ENCODE results near the gene STK10. TPM values are rescaled to one million over a fixed set of nuclear protein-coding genes. Genes with fewer than 3 reads are reported as not detected.
"Not testable (repeated sequence)": the region's sequence is repeated elsewhere in the genome, so short reads cannot be mapped to it uniquely, and the experiment has no call there.

The STK10 gene
- total RNA-seq, 1 donor from 2014 or later = 14.5 TPM

DNA sequence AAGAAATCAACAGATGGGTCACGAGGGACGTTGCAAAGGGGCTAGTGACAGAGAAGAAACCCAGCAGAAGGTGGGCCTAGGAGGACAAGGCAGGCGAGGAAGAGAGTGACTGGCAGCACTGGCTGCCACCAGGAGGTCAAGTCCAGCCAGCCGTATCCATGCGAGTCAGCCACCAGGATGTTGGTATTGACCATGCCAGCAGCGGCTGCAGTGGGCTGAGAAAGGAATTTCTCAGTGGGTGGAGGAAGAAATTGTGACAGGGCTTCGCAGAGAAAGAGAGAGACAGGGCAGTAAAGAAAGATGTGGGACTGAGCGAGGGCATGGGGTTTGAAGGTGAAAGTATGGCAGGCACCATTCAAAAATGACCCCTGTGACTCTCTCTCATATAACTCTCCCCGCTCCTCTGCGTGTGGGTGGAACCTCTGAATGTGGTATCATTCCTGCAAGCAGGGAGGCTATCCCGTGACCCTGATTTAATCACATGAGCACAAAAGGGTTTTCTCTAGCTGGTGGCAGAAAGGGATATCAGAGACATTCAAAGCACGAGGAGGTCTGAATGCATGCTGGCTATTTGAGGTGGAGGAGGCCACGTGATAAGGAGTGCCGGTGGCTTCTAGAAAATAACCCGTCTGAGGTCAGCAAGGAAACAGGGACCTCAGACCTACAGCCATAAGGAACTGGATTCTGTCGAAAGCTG lies 136.2 kb downstream of the STK10 start:
- DNase-seq = no peak

DNA sequence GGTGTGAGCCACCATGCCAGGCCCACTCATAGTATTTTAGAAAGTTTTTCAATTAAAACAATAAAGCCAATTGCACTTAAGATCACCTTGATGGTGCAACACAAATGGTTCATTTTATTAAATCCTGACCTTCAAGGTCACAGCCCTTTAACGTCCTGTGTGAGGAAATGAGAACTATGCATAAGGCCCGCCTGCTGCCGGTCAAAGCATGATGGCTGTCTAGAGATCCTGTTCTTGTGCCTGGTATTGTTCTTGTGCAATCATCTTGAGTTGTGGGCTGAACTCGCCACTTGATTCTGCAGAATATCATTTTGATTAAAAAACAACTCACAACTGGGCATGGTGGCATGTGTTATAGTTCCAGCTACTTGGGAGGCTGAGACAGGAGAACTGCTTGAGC lies 137.9 kb downstream of the STK10 start:
- no peak for DNase-seq

DNA sequence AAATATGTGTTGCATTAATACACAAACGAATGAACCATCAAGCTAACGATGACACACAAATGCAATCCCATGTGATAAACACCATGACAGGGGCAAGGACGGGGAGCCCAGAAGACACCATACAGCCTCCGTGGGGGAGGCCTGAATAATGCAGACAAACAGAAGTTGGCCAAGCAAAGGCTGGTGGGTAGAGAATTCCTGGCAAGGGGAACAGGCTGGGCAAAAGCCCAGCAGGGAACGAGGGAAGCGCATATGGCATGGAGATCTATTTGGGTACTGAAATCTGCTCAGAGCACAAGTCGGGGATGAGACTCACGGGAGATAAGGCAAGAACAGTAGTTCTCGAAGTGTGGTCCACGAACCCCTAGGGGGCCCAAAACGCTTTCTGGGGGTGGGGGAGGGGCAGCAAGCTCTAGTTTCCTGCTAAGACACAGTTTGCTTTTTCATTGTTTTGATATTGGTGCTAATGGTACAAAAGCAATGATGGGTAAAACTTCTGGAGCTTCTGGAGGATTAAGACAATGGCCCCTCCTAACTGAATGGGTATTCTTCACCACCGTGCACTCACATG lies 138.7 kb downstream of the STK10 start:
- no peak for DNase-seq

- no peak for DNase-seq
These were observed 139.4 kb downstream of the STK10 start for GRCh38 chr5:172048539-172049101.

- no peak for DNase-seq
These were observed 139.9 kb downstream of the STK10 start for GRCh38 chr5:172048170-172048422.

- no peak for DNase-seq
These were observed 141.4 kb downstream of the STK10 start for GRCh38 chr5:172046593-172046992.

- no peak for DNase-seq
These were observed 142.8 kb downstream of the STK10 start for GRCh38 chr5:172045315-172045632.

GRCh38 chr5:172044631-172045314 lies 143.3 kb downstream of the STK10 start:
- no peak for DNase-seq

GRCh38 chr5:172043865-172044264 lies 144.2 kb downstream of the STK10 start:
- no peak for DNase-seq

- no peak for DNase-seq
These were observed 145.8 kb downstream of the STK10 start for GRCh38 chr5:172042183-172042582.

- no peak for DNase-seq
These were observed 149.9 kb downstream of the STK10 start for GRCh38 chr5:172038167-172038566.

DNA sequence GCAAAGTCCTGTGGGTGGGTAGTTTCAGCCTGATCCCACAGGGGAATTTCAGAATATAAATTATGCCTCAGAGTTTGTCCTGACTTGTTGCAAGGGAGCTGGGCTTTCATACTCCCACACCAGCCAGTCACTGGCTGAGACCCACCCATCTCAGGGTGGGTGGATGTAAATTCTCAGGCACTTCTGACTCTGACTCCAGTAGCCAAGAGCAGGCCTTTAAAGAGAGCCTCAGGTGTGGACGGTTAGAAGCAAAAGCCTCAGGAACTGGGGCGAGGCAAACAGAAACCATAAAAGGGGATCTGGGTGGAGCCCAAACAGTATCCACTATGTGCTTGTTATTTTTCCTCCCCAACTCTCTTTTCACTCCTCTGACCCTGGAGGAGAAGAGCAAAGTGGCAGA lies 153.0 kb downstream of the STK10 start:
- no peak for DNase-seq

- DNase-seq = no peak
These were observed 156.0 kb downstream of the STK10 start for GRCh38 chr5:172031894-172032461.

DNA sequence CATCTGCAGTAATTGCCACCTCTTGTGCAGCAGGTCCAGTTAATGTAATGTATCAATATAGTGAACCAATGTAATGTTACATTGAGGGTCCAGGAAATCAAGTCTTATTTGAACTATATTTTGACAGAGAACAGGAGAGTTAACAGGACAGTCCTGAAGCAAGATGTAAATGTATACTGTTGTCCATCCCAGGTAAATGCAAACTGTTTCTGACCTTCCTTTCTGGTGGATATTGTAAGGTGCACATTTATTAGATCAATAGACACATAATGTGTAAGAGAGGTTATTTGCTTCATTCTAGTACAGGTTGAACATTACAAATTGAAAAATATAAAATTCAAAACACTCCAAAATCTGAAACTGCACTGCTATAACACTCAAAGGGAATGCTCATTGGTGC lies 158.1 kb downstream of the STK10 start:
- DNase-seq = no peak

DNA sequence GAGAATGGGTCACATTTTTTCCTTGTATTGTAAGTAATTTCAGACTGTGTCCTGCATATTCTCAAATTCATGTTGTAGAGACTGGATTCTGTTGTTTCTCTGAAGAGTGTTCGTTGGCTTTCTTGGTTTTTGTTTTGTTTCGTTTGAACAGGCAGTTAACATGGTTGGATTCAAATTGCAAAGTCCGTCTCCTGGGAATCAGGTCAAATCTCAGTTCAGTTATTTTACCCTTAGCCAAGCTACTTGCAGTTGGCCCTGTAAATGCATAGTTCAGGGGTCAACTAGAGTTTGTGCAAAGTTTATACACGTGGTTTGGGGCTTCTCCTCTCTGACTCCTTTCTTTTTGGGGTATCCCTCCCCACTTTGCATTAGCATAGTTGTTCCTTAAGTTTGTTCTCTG lies 159.9 kb downstream of the STK10 start:
- no peak for DNase-seq

DNA sequence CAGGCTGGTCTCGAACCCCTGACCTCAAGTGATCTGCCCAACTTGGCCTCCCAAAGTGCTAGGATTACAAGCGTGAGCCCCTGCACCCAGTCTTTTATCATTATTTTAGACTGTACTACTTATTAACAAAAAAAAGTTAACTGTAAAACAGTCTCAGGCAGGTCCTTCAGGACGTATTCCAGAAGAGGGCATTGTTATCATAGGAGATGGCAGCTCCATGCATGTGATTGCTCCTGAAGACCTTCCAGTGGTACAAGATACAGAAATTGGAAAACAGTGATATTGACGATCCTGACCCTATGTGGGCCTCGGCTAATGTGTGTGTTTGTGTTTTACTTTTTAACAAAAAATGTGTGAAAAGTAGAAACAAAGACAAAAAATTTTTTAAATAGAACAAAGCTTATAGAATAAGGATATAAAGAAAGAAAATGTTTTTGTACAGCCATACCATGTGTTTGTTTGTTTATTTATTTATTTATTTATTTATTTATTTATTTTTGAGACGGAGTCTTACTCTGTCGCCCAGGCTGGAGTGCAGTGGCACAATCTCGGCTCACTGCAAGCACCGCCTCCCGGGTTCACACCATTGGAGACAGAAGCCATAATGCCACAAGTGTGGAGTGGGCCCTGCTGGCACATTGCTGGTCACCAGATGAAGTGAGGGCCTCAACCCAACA lies 167.8 kb downstream of the STK10 start:
- not testable (repeated sequence) for DNase-seq

DNA sequence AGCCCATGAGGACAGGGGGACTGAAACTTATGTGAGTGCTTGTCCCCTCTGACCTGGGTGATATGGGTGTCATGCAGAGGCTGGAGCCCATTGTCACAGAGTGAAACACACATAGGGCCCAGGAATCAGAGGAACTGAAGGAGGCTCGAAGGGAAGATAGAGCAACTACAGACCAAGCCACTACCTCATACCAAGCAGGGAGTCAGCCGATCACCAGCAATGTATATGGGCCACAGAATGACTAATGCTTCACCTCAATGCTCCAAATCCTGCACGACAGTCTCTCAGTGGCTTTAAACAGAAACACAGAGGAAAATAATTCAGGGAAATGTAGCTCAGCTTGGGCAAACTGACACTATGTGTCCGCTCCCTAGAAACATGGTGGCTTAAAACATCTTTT lies 172.7 kb downstream of the STK10 start:
- no peak for DNase-seq

GRCh38 chr5:172010278-172010677 lies 177.7 kb downstream of the STK10 start:
- no peak for DNase-seq

GRCh38 chr5:172009536-172010270 lies 178.3 kb downstream of the STK10 start:
- DNase-seq = no peak

DNA sequence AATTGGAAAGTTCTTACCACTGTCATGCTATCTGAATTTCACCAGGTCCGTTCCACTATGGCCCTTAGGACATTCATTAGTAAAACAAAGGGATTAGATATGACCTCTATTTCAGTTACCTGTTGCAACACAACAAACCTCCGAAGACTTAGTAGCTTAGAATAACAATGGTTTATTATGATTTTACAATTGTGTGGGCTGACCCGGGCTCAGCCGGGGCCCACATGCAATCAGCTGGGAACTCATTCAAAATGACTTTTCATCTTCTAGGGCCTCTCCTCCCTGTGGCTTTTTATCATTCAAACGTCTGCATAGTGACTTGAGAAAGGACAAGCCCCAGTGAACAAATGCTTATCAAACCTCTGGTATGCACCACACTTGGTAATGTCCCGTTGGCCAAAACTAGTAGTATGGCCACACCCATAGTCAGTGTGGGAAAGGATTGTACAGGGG lies 179.3 kb downstream of the STK10 start:
- DNase-seq = no peak

GRCh38 chr5:172008111-172008455 lies 179.9 kb downstream of the STK10 start:
- no peak for DNase-seq

All from skin of body (tissue), 2 donors.